Lower leg skin (tissue), 3 donors: ENCODE results near the gene PLIN4.

Experiments used
- CTCF ChIP-seq, 3 donors: fragments of 450-650 bp; IDR thresholded peaks; one replicate each; pipeline ENCODE4 v1.5.1; 2016; ENCODE audit warnings: antibody characterized with exemption in 3 of 3, mild to moderate bottlenecking in 3 of 3, moderate library complexity in 2 of 3
- POLR2A ChIP-seq, 2 donors: fragments of 450-650 bp; IDR thresholded peaks; one replicate each; pipeline ENCODE4 v1.6.1; 2016 to 2017; ENCODE audit warnings: antibody characterized with exemption in 2 of 2, mild to moderate bottlenecking in 1 of 2, moderate library complexity in 1 of 2

- TF ChIP-seq POLR2A (IDR thresholded peaks at IDR 0.05) (no peak), CTCF (IDR thresholded peaks at IDR 0.05) (no peak)
Observed at GRCh38 chr19:4456843-4457653, 61.2 kb downstream of the PLIN4 start.
